Osteocyte (in vitro differentiated cells): Measurements from ENCODE around the gene GBGT1. TPM values are rescaled to one million over a fixed set of nuclear protein-coding genes. Genes with fewer than 3 reads are reported as not detected.

ENCODE experiments used
- DNase-seq: peaks from one replicate; pipeline ENCODE4 v3.0.0; 2021; ENCODE audit warnings: mixed read lengths; ENCODE audit not compliant: unreplicated experiment; ENCODE audit errors: extremely low spot score
- H3K27ac Mint-ChIP-seq: one replicate; pipeline ENCODE4 v1.8.0; 2021; ENCODE audit warnings: mild to moderate bottlenecking, mixed read lengths; ENCODE audit not compliant: unreplicated experiment
- H3K27me3 Mint-ChIP-seq: one replicate; pipeline ENCODE4 v1.8.0; 2021; ENCODE audit warnings: mixed read lengths; ENCODE audit not compliant: unreplicated experiment
- H3K36me3 Mint-ChIP-seq: one replicate; pipeline ENCODE4 v1.8.0; 2021; ENCODE audit warnings: mixed read lengths; ENCODE audit not compliant: unreplicated experiment
- H3K4me1 Mint-ChIP-seq: one replicate; pipeline ENCODE4 v1.8.0; 2021; ENCODE audit warnings: mixed read lengths; ENCODE audit not compliant: unreplicated experiment
- H3K4me3 Mint-ChIP-seq: one replicate; pipeline ENCODE4 v1.8.0; 2021; ENCODE audit warnings: mild to moderate bottlenecking, moderate library complexity, mixed read lengths; ENCODE audit not compliant: unreplicated experiment
- H3K9me3 Mint-ChIP-seq: one replicate; pipeline ENCODE4 v1.8.0; 2021; ENCODE audit warnings: mixed read lengths; ENCODE audit not compliant: unreplicated experiment
- CTCF ChIP-seq: fragments of 200-600 bp; sonication (generic); IDR thresholded peaks from 2 replicates; pipeline ENCODE4 v1.5.0; 2021; ENCODE audit warnings: antibody characterized with exemption, mild to moderate bottlenecking, moderate library complexity
- total RNA-seq: library from RNA; stranded (reverse); gene quantifications from 2 replicates; pipeline ENCODE4 v1.2.1, GENCODE V29; 2021

Gene GBGT1
- total RNA-seq, 1 donor from 2014 or later, result 4.1 TPM

- TF ChIP-seq CTCF, result no peak
- peaks cover 10% of the 10 kb centered on the region for H3K27me3 Mint-ChIP-seq
- H3K36me3 Mint-ChIP-seq, result no peaks in the 10 kb centered on the region
- H3K4me1 Mint-ChIP-seq, result no peaks in the 10 kb centered on the region
- H3K27ac Mint-ChIP-seq, result no peak overlapping the region
- H3K4me3 Mint-ChIP-seq, result no peak overlapping the region
- no peaks in the 10 kb centered on the region for H3K9me3 Mint-ChIP-seq
- DNase-seq, result peak; percentile 66
These were observed 40.8 kb upstream of the GBGT1 start for GRCh38 chr9:133204335-133204992.

GRCh38 chr9:133203506-133204075, 39.9 kb upstream of the GBGT1 start:
- DNase-seq, result peak; percentile 62
- H3K27me3 Mint-ChIP-seq, result peaks cover 10% of the 10 kb centered on the region
- TF ChIP-seq CTCF, result no peak
- H3K36me3 Mint-ChIP-seq, result no peaks in the 10 kb centered on the region
- no peak overlapping the region for H3K4me3 Mint-ChIP-seq
- no peaks in the 10 kb centered on the region for H3K9me3 Mint-ChIP-seq
- H3K4me1 Mint-ChIP-seq, result no peaks in the 10 kb centered on the region
- H3K27ac Mint-ChIP-seq, result no peak overlapping the region

GRCh38 chr9:133202688-133203453, 39.2 kb upstream of the GBGT1 start:
- DNase-seq, result peak; percentile 76
- no peaks in the 10 kb centered on the region for H3K4me1 Mint-ChIP-seq
- H3K27ac Mint-ChIP-seq, result no peak overlapping the region
- H3K27me3 Mint-ChIP-seq, result peaks cover 12% of the 10 kb centered on the region
- H3K4me3 Mint-ChIP-seq, result no peak overlapping the region
- H3K36me3 Mint-ChIP-seq, result no peaks in the 10 kb centered on the region
- TF ChIP-seq CTCF, result no peak
- no peaks in the 10 kb centered on the region for H3K9me3 Mint-ChIP-seq

- peak; percentile 76 for DNase-seq
- Mint-ChIP-seq H3K9me3 (no peaks in the 10 kb centered on the region), H3K4me3 (no peak overlapping the region), H3K4me1 (no peaks in the 10 kb centered on the region), H3K36me3 (no peaks in the 10 kb centered on the region), H3K27me3 (peaks cover 17% of the 10 kb centered on the region), H3K27ac (no peak overlapping the region)
- no peak for TF ChIP-seq CTCF
These were observed 38.4 kb upstream of the GBGT1 start for GRCh38 chr9:133202145-133202513.
